Psoas muscle (tissue), 8 donors: ENCODE results near the gene RAB21. TPM values are rescaled to one million over a fixed set of nuclear protein-coding genes. Genes with fewer than 3 reads are reported as not detected.

Experiments
- ATAC-seq, 4 donors: fragments of 200-7000 bp; cut with Tn5 transposase; one replicate each; pipeline ENCODE4 v1.9.1; 2020; ENCODE audit warnings: moderate library complexity in 3 of 4, mild to moderate bottlenecking in 2 of 4
- DNase-seq, 2 donors: peaks; one replicate each; pipeline ENCODE4 v3.0.0-alpha.2; 2020
- H3K27ac ChIP-seq: fragments of 200-600 bp; one replicate; pipeline ENCODE4 v1.8.0; 2022
- H3K27me3 ChIP-seq, 3 donors: fragments of 200-600 bp in 1 of 3; one replicate each; pipeline versions ENCODE4 v1.6.1 to v1.8.0; 2013 to 2022; ENCODE audit warnings: low read length in 2 of 3, mild to moderate bottlenecking in 2 of 3, moderate library complexity in 1 of 3; ENCODE audit not compliant: insufficient read depth in 3 of 3
- H3K36me3 ChIP-seq, 2 donors: fragments of 200-600 bp in 1 of 2; one replicate each; pipeline versions ENCODE4 v1.6.1 to v1.8.0; 2013 to 2022; ENCODE audit warnings: low read depth in 1 of 2, mild to moderate bottlenecking in 1 of 2, moderate library complexity in 1 of 2; ENCODE audit not compliant: insufficient read depth in 1 of 2
- H3K4me1 ChIP-seq: fragments of 200-600 bp; one replicate; pipeline ENCODE4 v1.8.0; 2022
- H3K4me3 ChIP-seq: fragments of 200-600 bp; one replicate; pipeline ENCODE4 v1.8.0; 2022; ENCODE audit warnings: mild to moderate bottlenecking
- H3K9me3 ChIP-seq: fragments of 200-600 bp; one replicate; pipeline ENCODE4 v1.8.0; 2022
- WGBS, 3 donors: extraction: QIAGEN DNeasy Blood & Tissue Kit; methylation state at CpG; one replicate each; pipeline versions ENCODE4 v1.1.6 to v1.1.7; 2013; 5-methylcytosine and 5-hydroxymethylcytosine counted together
- intact Hi-C, 2 donors: fragments of 100-400 bp; cut with DNase I; formaldehyde crosslinking; loops; one replicate each; pipeline versions ENCODE4 v1.11.0 to v1.14.2; 2022
- polyA plus RNA-seq, 3 donors: library from polyadenylated mRNA; stranded (reverse); fragments of 200-250 nt; gene quantifications; one replicate each; pipeline ENCODE4 v1.2.3, GENCODE V29; 2013
- total RNA-seq, 4 donors: library from RNA; stranded (reverse); fragmentation: NEBNext Ultra II Directional in 2 of 4; extraction: Animal tissue kit (Norgen Biotek cat#: 25700) in 2 of 4; gene quantifications; one replicate each; pipeline versions ENCODE4 v1.2.1 to v1.2.4, GENCODE V29; 2021 to 2023
- TF ChIP-seq, protein P1 (sequence below): fragments of 200-600 bp; IDR thresholded peaks from one replicate; pipeline ENCODE4 v1.8.0; 2022; ENCODE audit warnings: antibody characterized with exemption
- donor health status: healthy with polysubstance abuse.
- donor health status: DM: no; HTN: no; CAD: no; lungs with moderate emphysema.
- donor health status: Bipolar disorder and iron deficiency.
- donor health status: healthy.
- donor health status: DM: yes; HTN: yes; CAD: no.
- donor health status: DM: no; HTN: no; CAD: no.
- donor health status: DM: no; HTN: no; CAD: no.
- donor health status: DM: yes; HTN: yes; CAD: no.

The RAB21 gene
- total and polyA plus RNA-seq, 7 donors, result 23.7 to 180 (median 152) TPM

DNA sequence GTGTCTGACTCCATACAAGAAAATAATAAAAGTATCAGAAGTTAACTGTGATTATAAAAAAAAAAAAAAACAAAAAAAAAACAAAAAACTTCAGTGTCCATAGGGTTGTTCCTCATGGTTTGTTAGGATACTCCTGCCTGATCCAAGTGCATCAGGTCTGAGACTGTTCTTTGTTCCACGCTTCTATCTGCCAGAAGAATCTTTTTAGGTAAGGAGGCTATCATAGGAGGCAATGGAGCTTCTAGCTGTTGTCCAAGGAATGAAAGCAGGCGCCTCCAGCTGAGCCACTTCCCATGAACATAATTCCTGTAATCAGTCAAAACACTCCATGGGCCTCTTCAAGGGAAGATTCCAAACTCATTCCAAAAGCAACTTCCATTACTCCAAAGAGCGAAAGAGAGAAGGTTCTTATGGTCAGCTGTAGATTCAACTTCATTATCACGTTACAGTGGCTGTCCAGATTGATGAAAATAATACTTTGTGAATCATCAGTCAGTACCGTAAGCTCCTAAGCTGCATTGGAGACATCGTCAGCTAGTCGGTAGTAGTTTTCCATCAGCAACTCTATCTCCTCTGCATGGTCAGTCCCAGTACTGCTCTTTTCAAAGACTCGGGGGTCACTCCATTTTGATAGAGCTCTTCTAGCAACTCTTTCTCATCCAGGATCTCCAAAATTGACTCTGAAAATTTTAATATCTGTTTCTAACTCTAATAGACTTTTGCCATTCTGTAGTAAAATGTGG, 94.6 kb downstream of the RAB21 start:
- TF ChIP-seq, protein P1, sequence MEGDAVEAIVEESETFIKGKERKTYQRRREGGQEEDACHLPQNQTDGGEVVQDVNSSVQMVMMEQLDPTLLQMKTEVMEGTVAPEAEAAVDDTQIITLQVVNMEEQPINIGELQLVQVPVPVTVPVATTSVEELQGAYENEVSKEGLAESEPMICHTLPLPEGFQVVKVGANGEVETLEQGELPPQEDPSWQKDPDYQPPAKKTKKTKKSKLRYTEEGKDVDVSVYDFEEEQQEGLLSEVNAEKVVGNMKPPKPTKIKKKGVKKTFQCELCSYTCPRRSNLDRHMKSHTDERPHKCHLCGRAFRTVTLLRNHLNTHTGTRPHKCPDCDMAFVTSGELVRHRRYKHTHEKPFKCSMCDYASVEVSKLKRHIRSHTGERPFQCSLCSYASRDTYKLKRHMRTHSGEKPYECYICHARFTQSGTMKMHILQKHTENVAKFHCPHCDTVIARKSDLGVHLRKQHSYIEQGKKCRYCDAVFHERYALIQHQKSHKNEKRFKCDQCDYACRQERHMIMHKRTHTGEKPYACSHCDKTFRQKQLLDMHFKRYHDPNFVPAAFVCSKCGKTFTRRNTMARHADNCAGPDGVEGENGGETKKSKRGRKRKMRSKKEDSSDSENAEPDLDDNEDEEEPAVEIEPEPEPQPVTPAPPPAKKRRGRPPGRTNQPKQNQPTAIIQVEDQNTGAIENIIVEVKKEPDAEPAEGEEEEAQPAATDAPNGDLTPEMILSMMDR, result peak; percentile 40
- Histone ChIP-seq H3K27me3 (no peaks in the 10 kb centered on the region), H3K27ac (peak overlapping the region; percentile 88), H3K4me3 (peak overlapping the region; percentile 26), H3K9me3 (no peaks in the 10 kb centered on the region), H3K36me3 (peaks cover 0 to 4% of the 10 kb centered on the region in 2 donors), H3K4me1 (peaks cover 52% of the 10 kb centered on the region)
- intact Hi-C loops, result loop anchor here (10.0 kb wide), 1 partner anchor 184 kb away; the partner anchor contains the start of genes THAP2 (in 2 of the 2) and ZFC3H1 (in 2 of the 2)
- 35 to 54% (median 36%) methylated on average over 8 of the region's 8 CpGs for WGBS, 3 donors
- DNase-seq (no peak), ATAC-seq (peak; percentile 91 to 97 (median 93))

Other genes with a start within 250 kb of the RAB21 start
- 10 to 100 TPM in 3 of 4 donors, 1 to 10 TPM in 1; 9.8 to 18.1 (median 15.5) TPM for gene ZFC3H1, start 91.0 kb upstream of the RAB21 start, total RNA-seq
- 10 to 100 TPM in 1 of 3 donors, 1 to 10 TPM in 2; 5.5 to 15.0 (median 6.0) TPM for gene ZFC3H1, start 91.0 kb upstream of the RAB21 start, polyA plus RNA-seq
- gene THAP2, start 90.6 kb upstream of the RAB21 start, total RNA-seq, result 1 to 10 TPM; 3.8 to 7.2 (median 5.5) TPM
- 1 to 10 TPM; 3.3 to 9.8 (median 5.2) TPM for gene THAP2, start 90.6 kb upstream of the RAB21 start, polyA plus RNA-seq
- 10 to 100 TPM; 10.4 to 29.7 (median 23.0) TPM for gene TMEM19, start 68.8 kb upstream of the RAB21 start, total RNA-seq
- 10 to 100 TPM in 2 of 3 donors, 1 to 10 TPM in 1; 6.0 to 31.1 (median 12.6) TPM for gene TMEM19, start 68.8 kb upstream of the RAB21 start, polyA plus RNA-seq
- gene TBC1D15, start 84.9 kb downstream of the RAB21 start, total RNA-seq, result 10 to 100 TPM; 23.3 to 72.0 (median 62.0) TPM
- 100 to 1,000 TPM in 1 of 3 donors, 10 to 100 TPM in 2; 23.5 to 108 (median 55.4) TPM for gene TBC1D15, start 84.9 kb downstream of the RAB21 start, polyA plus RNA-seq
- not detected for gene TPH2, start 184.0 kb downstream of the RAB21 start, total RNA-seq
- gene TPH2, start 184.0 kb downstream of the RAB21 start, polyA plus RNA-seq, result under 1 TPM in 1 of 3 donors, not detected in 2; 0.01 TPM